Activated CD8-positive, alpha-beta memory T cell treated with anti-CD3 and anti-CD28 coated beads, Interleukin-2, amount 10 ng/mL, durations not matched to agents 7 days and 5 days (primary cell): ENCODE data around the gene RDH8. TPM values are rescaled to one million over a fixed set of nuclear protein-coding genes. Genes with fewer than 3 reads are reported as not detected.
"Not testable (repeated sequence)": the region's sequence is repeated elsewhere in the genome, so short reads cannot be mapped to it uniquely, and the experiment has no call there.

Experiments
- ATAC-seq: fragments of 150-1000 bp; cut with Tn5 transposase; one replicate; pipeline ENCODE4 v1.10.0; 2021; ENCODE audit warnings: moderate library complexity
- CTCF ChIA-PET: fragments of 350-600 bp; sonication (Branson Sonifier 250); formaldehyde crosslinking; loops from one replicate; lab custom pipeline; 2021; ENCODE audit warnings: antibody characterized with exemption; lab: Charles Lee
- DNase-seq: peaks from one replicate; pipeline ENCODE4 v3.0.0-alpha.2; 2020
- H3K27ac Mint-ChIP-seq: one replicate; pipeline ENCODE4 v1.8.0; 2021; ENCODE audit warnings: mild to moderate bottlenecking, mixed read lengths
- H3K27me3 Mint-ChIP-seq: one replicate; pipeline ENCODE4 v1.8.0; 2021; ENCODE audit warnings: mixed read lengths
- H3K36me3 Mint-ChIP-seq: one replicate; pipeline ENCODE4 v1.8.0; 2021; ENCODE audit warnings: mild to moderate bottlenecking, mixed read lengths
- H3K4me1 Mint-ChIP-seq: one replicate; pipeline ENCODE4 v1.8.0; 2021; ENCODE audit warnings: mixed read lengths
- H3K4me3 Mint-ChIP-seq: one replicate; pipeline ENCODE4 v1.8.0; 2021; ENCODE audit warnings: mild to moderate bottlenecking, moderate library complexity, mixed read lengths
- H3K9me3 Mint-ChIP-seq: one replicate; pipeline ENCODE4 v1.8.0; 2022; ENCODE audit warnings: low read depth, mixed read lengths
- total RNA-seq, 2 experiments: library from RNA; stranded (reverse); gene quantifications; one replicate each; pipeline ENCODE4 v1.2.3, GENCODE V29; 2021

RDH8 gene
- total RNA-seq, 2 experiments from 2014 or later, result not detected

DNA sequence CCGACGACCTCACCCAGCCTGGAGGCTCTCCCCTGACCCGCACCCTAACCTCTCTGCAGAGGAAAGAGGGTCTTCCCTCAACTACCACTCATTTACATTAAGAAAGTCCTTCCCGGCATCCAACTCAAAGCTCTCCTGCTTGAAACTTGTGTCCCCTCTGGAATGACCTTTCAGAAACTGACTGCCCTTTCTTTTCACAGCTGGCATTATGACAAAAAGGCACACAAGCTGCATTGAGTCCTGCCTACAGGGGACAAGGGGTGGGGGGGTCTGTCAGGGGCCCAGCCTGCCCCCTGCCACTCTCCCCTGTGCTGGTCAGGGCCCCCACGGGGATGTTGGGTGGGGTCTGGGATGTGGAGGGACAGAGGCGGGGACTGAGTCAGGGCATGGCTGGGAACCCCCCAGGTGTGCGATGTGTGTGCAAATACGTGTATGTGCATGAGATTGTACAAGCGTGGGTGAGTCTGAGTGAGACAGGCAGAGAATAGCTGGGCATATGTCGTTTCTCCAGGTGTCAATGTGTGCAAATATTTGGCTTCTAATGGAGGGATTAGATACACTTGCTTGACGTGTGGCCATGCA is 5.0 kb upstream of the RDH8 start:
- H3K36me3 Mint-ChIP-seq, result peaks cover 3% of the 10 kb centered on the region
- no peaks in the 10 kb centered on the region for H3K9me3 Mint-ChIP-seq
- DNase-seq, result no peak
- peaks cover 49% of the 10 kb centered on the region for H3K27me3 Mint-ChIP-seq
- no peak overlapping the region for H3K27ac Mint-ChIP-seq
- no peak overlapping the region for H3K4me3 Mint-ChIP-seq
- peaks cover 23% of the 10 kb centered on the region for H3K4me1 Mint-ChIP-seq
- CTCF ChIA-PET, result interaction anchor here (1.5 to 2.2 kb wide), 2 partner anchors 8 to 19 kb away, joined by 6 to 14 read pairs; no protein-coding TSS in a partner anchor
- no peak for ATAC-seq

DNA sequence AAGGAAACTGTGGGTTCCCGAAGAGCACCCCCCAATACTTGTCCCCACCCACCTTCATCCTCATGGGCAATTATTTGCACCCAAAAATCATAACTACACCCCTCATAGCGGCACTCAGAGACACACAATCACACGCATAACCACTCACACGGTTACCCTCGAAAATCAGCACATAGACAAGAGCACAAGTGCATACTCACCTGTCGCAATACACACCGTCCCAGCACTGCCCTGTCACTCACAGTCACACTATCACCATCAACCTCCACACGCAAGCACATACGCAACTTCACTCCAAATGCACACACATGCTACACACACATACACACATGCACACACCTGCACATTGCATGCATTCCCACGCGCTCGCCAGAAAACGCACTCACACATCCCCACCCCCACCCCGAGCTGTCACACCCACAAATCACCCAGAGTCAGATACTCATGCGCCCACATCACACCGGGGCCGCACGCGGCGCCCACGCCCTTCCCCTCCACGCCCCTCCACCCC is 3.5 kb upstream of the RDH8 start:
- Mint-ChIP-seq H3K4me3 (no peak overlapping the region), H3K9me3 (no peaks in the 10 kb centered on the region), H3K36me3 (peaks cover 3% of the 10 kb centered on the region), H3K4me1 (peaks cover 17% of the 10 kb centered on the region), H3K27me3 (peaks cover 53% of the 10 kb centered on the region), H3K27ac (no peak overlapping the region)
- CTCF ChIA-PET, result interaction anchor here (1.5 to 2.2 kb wide), 4 partner anchors 10 to 18 kb away, joined by 6 to 14 read pairs (median 10); no protein-coding TSS in a partner anchor
- ATAC-seq (no peak), DNase-seq (no peak)

DNA sequence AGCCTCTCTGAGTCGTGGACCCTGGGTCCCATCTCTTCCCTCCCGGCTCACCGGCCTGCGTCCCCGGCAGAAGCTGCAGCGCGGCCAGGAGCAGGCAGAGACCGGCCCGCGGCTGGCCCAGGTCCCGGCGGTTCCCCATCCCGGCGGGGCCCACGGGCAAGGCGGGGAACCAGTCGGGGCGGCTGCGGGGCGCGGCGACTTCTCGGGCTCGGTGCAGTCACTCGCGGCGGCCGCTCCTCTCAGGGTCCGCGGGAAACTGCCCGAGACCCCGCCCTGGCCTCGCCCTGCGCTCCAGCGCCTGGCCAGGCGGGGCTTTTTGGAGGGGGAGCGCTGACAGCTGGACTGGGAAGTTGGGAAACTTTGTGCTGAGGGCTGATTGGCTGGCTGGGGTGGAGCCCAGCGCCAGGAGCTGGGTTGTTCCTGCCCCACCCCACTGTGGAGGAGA is 3.0 kb upstream of the RDH8 start, which contains the start of gene COL5A3:
Gene COL5A3 (minus strand): TSS at position 258 of the 445 bp plus-strand sequence. CDS start 119 bp downstream, at position 139.
- DNase-seq, result no peak
- Mint-ChIP-seq H3K27me3 (peaks cover 52% of the 10 kb centered on the region), H3K27ac (no peak within 1 kb of the TSS), H3K4me1 (peaks cover 17% of the 10 kb centered on the region), H3K4me3 (no peak within 1 kb of the TSS), H3K36me3 (peaks cover 3% of the 10 kb centered on the region), H3K9me3 (no peaks in the 10 kb centered on the region)
- ATAC-seq, result no peak
- CTCF ChIA-PET, result interaction anchor here (1.5 to 2.0 kb wide), 3 partner anchors 10 to 17 kb away, joined by 3 to 13 read pairs (median 6); no protein-coding TSS in a partner anchor

DNA sequence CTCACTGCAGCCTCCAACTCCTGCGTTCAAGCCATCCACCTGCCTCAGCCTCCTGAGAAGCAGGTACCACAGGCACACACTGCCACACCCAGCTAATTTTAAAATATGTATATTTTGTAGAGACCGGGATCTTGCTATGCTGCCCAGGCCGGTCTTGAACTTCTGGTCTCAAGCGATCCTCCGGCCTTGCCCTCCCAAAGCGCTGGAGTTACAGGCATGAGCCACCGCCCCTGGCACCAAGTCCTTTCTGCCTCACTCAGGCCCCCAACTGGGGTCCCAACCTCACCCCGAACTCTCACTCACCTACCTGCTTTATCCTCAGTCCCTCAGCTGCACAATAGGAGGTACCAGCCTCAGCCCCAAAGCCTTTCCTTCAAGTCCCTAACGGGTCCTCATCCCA is 2.3 kb upstream of the RDH8 start:
- DNase-seq, result no peak
- Mint-ChIP-seq H3K27ac (no peak overlapping the region), H3K4me3 (no peak overlapping the region), H3K36me3 (peaks cover 3% of the 10 kb centered on the region), H3K9me3 (no peaks in the 10 kb centered on the region), H3K4me1 (peaks cover 15% of the 10 kb centered on the region), H3K27me3 (peaks cover 52% of the 10 kb centered on the region)
- ATAC-seq, result no peak
- CTCF ChIA-PET, result interaction anchor here (1.5 to 2.0 kb wide), 3 partner anchors 11 to 17 kb away, joined by 3 to 13 read pairs (median 6); no protein-coding TSS in a partner anchor

DNA sequence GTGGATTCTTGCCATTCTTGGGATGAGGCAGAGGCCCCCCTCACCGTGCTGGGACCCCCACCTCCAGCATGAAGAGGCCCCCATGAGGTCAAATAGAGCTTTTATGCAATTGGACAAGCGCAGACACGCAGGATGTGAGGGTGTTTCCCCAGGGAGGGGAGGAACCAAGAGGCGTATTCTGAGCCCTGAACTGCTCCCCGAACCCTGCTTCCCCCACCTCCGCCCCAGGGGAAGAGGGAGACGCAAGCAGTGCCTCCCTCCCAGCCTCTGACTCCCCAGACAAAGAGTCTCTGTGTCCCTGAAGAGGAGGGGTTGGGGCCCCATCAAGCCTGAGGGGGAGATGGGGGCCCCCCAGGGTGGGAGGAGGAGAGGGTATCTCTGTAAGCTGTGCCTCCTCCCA is 1.3 kb upstream of the RDH8 start:
- Mint-ChIP-seq H3K27ac (no peak overlapping the region), H3K27me3 (peaks cover 50% of the 10 kb centered on the region), H3K4me1 (peaks cover 9% of the 10 kb centered on the region), H3K9me3 (no peaks in the 10 kb centered on the region), H3K36me3 (peaks cover 3% of the 10 kb centered on the region), H3K4me3 (no peak overlapping the region)
- CTCF ChIA-PET, result interaction anchor here (1.3 to 2.0 kb wide), 3 partner anchors 12 to 81 kb away, joined by 3 to 13 read pairs (median 3); no protein-coding TSS in a partner anchor
- DNase-seq (no peak), ATAC-seq (no peak)

DNA sequence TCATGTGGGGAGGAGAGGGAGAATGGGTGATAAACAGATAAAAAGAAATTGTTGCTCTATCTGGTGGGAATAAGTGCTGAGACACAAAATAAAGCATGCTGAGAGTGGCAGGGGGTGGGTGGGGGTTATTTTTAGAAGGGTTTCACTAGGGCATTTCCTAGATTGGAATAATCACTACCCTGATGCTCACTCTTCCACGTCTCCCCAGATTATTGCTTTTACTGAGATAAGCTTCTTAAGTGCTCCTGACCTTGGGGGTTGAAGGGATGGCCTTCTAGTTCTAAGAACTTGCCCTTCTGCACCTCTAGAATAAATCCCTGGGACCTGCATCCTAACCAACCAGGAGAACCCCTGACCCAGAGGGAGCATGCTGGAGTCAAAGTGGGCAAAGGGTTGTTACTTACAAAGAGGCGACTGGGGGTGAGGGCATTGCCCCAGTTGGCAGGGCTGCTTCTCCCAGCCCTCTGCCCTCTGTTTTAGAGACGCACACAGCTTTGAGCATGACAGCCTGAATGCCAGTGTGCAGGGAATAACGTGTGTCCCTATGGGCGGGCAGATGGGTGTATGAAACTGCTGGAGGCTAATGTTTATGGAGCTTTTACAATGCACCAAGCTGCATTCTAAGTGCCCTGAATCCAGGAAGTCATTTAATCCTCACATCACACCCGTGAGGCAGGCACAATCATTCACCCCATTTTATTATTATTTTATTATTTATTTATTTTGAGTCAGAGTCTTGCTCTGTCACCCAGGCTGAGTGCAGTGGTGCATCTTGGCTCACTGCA is 743 bp downstream of the RDH8 start:
- CTCF ChIA-PET, result interaction anchor here (1.7 kb wide), 1 partner anchor 14 kb away, joined by 4 read pairs; no protein-coding TSS in a partner anchor

DNA sequence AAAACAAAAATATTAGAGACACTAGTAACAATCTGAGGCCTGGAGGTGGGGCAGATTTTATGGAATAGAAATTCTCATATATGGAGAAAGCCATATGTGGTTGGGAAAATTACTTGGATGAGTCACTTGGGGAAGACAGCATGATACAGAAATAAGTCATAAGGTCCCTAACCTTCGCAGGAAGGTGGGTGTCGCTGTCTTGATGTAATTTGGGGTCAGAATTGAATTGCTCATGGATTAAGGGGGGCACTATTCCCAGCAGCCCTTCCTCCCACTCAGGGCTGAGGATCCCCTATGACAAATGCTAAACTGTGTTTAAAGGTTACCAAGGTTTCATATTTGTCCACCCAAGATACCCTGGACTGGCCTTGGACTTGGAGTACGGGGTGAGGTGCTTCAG is 5.0 kb downstream of the RDH8 start:
- ATAC-seq (no peak), DNase-seq (no peak)
- Mint-ChIP-seq H3K4me3 (no peak overlapping the region), H3K27me3 (peaks cover 10% of the 10 kb centered on the region), H3K4me1 (no peaks in the 10 kb centered on the region), H3K27ac (no peak overlapping the region), H3K9me3 (no peaks in the 10 kb centered on the region), H3K36me3 (no peaks in the 10 kb centered on the region)
- CTCF ChIA-PET, result no interaction called here

More for the DNA sequence above, 743 bp downstream of the RDH8 start:
- Mint-ChIP-seq H3K36me3 (peaks cover 3% of the 10 kb centered on the region), H3K4me3 (no peak overlapping the region), H3K4me1 (peaks cover 4% of the 10 kb centered on the region), H3K27me3 (peaks cover 34% of the 10 kb centered on the region), H3K27ac (no peak overlapping the region), H3K9me3 (no peaks in the 10 kb centered on the region)
- ATAC-seq, result no peak
- no peak for DNase-seq

DNA sequence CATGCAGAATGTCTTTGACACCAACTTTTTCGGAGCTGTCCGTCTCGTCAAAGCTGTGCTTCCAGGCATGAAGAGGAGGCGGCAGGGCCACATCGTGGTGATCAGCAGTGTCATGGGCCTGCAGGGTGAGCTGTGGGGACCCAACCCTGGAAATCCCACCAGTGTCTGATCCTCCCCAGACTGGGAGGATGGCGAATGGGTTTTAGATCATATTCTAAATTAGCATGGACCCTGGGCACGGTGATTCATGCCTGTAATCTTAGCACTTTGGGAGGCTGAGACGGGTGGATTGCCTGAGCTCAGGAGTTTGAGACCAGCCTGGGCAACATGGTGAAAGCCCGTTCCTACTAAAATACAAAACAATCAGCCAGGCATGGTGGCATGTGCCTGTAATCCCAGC is 5.5 kb downstream of the RDH8 start:
- H3K4me1 Mint-ChIP-seq, result no peaks in the 10 kb centered on the region
- no peak for DNase-seq
- peaks cover 8% of the 10 kb centered on the region for H3K27me3 Mint-ChIP-seq
- H3K9me3 Mint-ChIP-seq, result no peaks in the 10 kb centered on the region
- CTCF ChIA-PET, result interaction anchor here (1.9 kb wide), 1 partner anchor 18 kb away, joined by 6 read pairs; no protein-coding TSS in a partner anchor
- H3K36me3 Mint-ChIP-seq, result no peaks in the 10 kb centered on the region
- no peak for ATAC-seq
- no peak overlapping the region for H3K27ac Mint-ChIP-seq
- no peak overlapping the region for H3K4me3 Mint-ChIP-seq

DNA sequence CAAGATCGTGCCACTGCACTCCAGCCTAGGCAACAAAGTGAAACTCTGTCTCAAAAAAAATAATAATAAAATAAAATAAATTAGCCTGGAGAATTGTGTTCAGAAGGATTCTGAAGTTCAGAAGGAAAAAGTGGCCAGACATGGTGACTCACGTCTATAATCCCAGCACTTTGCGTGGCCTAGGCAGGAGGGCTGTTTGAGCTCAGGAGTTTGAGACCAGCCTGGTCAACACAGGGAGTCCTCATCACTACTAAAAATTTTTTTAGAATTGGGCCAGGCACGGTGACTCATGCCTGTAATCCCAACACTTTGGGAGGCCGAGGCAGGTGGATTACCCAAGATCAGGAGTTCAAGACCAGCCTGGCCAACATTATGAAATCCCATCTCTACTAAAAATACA is 6.0 kb downstream of the RDH8 start:
- no peak for DNase-seq
- Mint-ChIP-seq H3K4me3 (no peak overlapping the region), H3K4me1 (no peaks in the 10 kb centered on the region), H3K36me3 (no peaks in the 10 kb centered on the region), H3K27me3 (peaks cover 4% of the 10 kb centered on the region), H3K9me3 (no peaks in the 10 kb centered on the region), H3K27ac (no peak overlapping the region)
- no peak for ATAC-seq
- CTCF ChIA-PET, result interaction anchor here (1.9 kb wide), 1 partner anchor 19 kb away, joined by 6 read pairs; no protein-coding TSS in a partner anchor

DNA sequence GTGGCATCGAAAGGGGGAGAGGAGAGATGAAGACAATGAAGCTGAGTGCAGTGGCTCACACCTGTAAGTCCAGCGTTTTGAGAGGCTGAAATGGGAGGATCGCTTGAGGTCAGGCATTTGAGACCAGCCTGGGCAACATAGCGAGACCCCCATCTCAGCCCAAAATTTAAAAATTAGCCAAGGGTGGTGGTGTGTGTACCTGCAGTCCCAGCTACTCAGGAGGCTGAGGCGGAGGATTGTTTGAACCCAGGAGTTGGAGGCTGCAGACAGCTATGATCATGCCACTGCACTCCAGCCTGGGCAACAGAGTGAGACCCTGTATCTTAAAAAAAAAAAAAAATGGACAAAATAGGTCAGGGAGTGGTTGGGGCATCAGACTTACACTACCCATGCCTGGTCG is 7.6 kb downstream of the RDH8 start:
- H3K36me3 Mint-ChIP-seq, result no peaks in the 10 kb centered on the region
- no peaks in the 10 kb centered on the region for H3K9me3 Mint-ChIP-seq
- no peak for ATAC-seq
- H3K27ac Mint-ChIP-seq, result no peak overlapping the region
- peaks cover 4% of the 10 kb centered on the region for H3K27me3 Mint-ChIP-seq
- no peaks in the 10 kb centered on the region for H3K4me1 Mint-ChIP-seq
- no peak for DNase-seq
- no peak overlapping the region for H3K4me3 Mint-ChIP-seq
- CTCF ChIA-PET, result interaction anchor here (1.0 kb wide), 1 partner anchor 88 kb away, joined by 4 read pairs; no protein-coding TSS in a partner anchor

DNA sequence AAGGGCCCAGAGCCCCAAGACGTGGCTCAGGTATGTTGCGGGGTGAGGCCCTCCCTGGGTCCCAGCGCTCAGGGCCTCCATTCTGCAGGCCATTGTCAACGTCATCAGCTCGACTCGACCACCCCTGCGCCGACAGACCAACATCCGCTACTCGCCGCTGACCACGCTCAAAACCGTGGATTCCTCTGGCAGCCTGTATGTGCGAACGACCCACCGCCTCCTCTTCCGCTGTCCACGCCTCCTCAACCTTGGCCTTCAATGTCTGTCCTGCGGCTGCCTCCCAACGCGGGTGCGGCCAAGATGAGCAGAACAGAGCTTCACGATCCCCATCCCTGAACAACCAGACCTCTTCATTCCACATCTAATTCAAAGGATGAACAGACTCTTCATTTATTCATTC is 8.2 kb downstream of the RDH8 start:
- ATAC-seq, result no peak
- no peak overlapping the region for H3K4me3 Mint-ChIP-seq
- DNase-seq, result no peak
- H3K27me3 Mint-ChIP-seq, result peaks cover 8% of the 10 kb centered on the region
- CTCF ChIA-PET, result interaction anchor here (1.0 kb wide), 1 partner anchor 89 kb away, joined by 4 read pairs; no protein-coding TSS in a partner anchor
- H3K4me1 Mint-ChIP-seq, result no peaks in the 10 kb centered on the region
- H3K27ac Mint-ChIP-seq, result no peak overlapping the region
- H3K9me3 Mint-ChIP-seq, result no peaks in the 10 kb centered on the region
- H3K36me3 Mint-ChIP-seq, result no peaks in the 10 kb centered on the region

DNA sequence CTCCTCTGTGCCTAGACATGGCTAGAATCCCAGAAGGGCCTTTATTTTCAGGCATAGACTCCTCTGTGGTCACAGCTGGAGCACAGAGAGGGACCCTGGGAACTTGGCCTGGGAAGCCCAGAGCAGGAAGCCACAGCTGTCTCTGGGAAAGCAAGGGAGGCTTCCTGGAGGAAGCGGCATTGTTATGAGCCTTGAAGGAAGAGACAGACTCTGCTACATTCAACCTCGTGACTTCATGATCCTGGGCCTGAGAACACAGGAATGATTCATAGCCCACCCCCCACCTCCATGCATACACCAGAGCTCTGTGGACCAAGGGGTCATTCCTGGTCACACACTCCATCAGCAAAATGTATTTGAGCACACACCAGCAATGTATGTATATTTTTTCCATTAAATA is 8.6 kb downstream of the RDH8 start:
- no peak for ATAC-seq
- DNase-seq, result no peak
- Mint-ChIP-seq H3K4me1 (no peaks in the 10 kb centered on the region), H3K9me3 (no peaks in the 10 kb centered on the region), H3K4me3 (no peak overlapping the region), H3K36me3 (no peaks in the 10 kb centered on the region), H3K27me3 (peaks cover 13% of the 10 kb centered on the region), H3K27ac (no peak overlapping the region)
- CTCF ChIA-PET, result interaction anchor here (1.0 kb wide), 1 partner anchor 89 kb away, joined by 4 read pairs; no protein-coding TSS in a partner anchor

DNA sequence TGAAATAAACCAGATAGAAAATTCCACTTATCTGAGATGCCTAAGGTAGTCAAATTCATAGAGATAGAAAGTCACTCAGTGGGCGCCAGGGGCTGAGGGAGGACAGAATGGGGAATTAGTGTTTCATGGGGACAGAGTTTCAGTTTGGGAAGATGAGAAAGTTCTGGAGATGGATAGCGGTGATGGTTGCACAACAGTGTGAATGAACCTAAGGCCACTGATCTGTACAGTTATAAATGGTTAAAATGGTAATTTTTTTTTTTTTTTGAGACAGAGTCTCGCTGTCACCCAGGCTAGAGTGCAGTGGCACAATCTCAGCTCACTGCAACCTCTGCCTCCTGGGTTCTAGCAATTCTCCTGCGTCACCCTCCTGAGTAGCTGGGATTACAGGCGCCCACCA is 9.8 kb downstream of the RDH8 start:
- peaks cover 22% of the 10 kb centered on the region for H3K27me3 Mint-ChIP-seq
- H3K4me3 Mint-ChIP-seq, H3K9me3 Mint-ChIP-seq, ATAC-seq, CTCF ChIA-PET, H3K4me1 Mint-ChIP-seq, DNase-seq, H3K27ac Mint-ChIP-seq, H3K36me3 Mint-ChIP-seq: not testable (repeated sequence)
